SHP77 (cell line): Measurements from ENCODE around the gene RHBDD1.

ENCODE experiments used
- DNase-seq, 2 experiments: peaks; one replicate each; lab custom pipeline; 2025; lab: John Stamatoyannopoulos, UW

The RHBDD1 gene

DNA sequence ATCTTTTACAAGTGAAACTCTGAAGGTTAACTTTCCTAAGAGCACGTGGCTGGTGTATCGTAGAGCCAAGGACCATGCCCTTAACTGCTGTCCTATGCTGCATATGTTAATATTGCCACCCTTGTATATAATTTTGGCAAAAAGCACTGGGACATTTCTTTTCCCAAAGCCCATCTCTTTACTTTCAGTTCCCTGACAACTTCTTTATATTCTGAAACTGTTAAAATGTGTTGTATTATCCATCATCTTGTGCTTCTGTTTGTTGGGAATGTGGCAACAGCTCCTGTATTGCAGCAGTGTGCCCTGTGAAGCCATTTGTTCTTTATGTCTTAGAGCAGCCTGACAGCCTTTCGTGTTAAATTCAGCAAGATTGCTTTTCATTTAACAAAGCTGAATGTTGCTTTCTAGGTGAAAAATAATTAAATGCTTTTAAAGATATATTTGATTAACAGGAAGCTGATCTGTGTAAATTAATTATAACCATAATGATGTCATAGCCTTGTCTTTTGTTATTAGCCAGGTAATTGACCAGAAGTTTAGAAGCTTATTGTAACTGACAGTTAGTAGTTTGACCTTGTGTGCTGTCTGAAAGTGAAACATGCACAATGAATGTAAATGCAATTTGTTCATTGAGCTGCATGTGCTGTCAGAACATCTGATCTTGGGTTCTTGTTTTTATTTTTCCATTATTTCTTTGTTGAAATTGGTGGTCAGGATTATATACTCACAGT is 9.7 kb downstream of the RHBDD1 start:
- no peak for DNase-seq

DNA sequence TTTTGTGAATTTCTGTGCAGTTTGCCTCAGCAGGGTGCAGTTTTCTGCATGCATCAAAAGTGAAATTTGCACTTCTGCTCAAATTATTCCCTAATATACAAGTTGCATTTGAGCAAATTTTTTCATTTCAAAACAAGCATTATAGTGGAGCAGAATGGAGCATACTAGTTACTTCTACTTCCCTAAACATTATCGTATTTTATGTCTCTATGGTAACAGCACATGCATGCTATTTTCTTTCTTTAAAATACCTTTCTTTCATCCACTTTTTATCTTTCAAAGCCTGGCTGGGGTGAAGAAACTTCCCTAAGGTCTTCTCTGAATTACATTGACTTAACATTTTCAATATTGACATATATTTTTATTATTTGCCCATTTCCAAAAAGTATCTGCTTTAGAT is 11.2 kb downstream of the RHBDD1 start:
- no peak for DNase-seq

DNA sequence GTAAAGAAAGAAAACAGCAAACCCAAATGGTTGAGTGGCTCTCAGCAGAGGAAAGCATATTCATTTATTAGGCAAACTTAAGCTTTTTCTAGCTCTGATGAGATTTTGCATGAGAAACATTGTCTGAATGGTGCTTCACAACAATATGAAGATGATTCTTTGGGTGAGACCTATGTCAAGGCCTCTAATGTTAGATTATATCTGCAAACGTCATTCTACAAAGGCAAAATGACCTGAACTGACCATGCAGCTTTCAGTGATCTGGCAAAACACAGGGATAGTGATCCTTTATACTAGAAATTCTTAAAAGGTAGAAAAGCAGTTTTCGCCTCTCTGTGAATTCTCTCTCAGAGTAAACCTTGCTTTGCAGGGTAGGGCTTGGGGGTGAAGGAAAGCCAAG is 11.7 kb downstream of the RHBDD1 start:
- no peak for DNase-seq

DNA sequence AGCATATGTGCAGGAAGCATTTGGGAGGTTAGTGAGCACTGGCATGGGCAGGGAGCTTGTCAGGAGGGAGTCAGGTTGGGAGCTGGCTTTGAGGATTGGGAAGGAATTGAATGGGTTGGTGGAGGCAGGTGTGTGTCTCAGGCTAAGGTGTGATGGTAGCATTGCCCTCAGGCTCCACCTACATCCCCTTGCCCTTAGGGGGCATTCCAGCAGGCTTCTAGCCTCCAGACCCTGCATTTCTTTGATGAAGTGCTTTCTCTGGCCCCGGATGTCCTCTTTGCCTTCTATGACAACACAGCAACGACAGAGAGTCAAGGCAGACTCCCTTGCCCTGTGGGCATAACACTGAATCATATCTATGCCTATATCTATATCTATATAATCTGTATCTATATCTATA is 13.5 kb downstream of the RHBDD1 start:
- no peak for DNase-seq

DNA sequence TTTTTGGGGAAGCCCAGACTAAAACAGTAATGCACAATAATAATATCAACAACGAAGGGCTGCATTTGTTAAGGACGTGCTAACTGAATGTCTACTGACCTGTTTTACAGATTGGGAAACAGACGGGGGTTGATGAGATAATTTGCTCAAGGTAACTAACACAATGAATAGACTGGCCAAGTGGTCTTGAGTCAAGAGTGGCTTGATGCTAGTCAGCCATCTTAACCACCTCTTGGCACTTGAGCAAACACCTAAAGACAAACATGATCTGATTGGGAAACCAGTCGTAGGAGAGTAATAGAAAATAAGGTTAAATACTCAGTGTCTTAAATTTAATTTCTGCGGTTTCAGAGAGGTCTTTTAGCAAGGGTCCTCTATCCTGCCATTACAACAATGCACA is 14.2 kb downstream of the RHBDD1 start:
- DNase-seq, result no peak

DNA sequence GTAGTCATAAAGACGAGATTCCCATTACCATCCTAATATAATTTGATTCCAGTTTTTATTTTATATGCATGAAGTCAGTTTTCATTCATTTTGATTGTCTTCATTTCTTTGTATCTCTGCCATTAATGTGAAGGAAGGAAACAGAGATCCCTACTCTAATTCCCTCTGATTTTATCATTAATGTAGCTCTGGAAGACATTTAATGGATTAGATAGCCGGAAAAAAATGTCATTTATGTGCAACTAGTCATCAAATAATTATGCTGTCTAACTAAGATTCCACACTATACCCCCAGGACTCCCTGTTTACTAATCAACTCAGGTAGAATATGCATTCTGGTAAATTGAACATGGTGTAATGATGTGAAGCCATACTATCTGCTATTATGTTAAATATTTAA is 19.9 kb downstream of the RHBDD1 start:
- DNase-seq, result no peak

DNA sequence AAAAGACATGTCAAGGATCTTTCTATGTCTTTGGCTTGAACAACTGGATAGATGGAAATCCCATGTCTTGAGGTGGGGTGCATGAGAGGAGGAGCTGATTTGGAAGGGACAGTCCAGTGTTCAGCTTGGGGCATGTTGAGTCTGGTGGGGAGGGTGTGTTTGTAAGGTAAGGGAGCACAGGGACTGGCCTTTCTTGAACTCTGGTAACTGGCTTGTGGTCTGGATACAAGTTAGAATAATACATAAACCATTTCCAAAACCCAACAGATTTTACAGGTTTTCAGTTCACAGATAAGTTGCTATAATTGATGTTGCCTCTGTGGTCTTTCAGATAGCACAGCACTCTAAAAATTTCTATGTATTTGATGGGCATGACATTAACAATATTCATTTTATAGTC is 24.2 kb downstream of the RHBDD1 start:
- no peak for DNase-seq

DNA sequence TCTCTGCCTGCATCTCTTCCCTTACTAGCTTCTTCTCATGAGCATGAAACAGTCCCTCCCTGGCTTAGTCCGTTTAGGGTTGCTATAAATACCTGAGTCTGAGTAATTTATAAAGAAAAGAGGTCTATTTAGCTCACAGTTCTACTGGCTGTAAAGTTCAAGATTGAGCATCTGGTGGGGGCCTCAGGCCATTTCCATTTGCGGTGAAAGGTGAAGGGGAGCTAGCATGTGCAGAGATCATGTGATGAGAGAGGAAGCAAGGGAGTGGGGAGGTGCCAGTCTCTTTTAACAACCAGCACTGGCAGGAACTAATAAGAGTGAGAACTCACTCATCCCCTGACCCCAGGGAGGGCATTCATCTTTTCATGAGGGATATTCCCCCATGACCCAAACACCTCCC is 26.8 kb downstream of the RHBDD1 start:
- DNase-seq, result no peak

DNA sequence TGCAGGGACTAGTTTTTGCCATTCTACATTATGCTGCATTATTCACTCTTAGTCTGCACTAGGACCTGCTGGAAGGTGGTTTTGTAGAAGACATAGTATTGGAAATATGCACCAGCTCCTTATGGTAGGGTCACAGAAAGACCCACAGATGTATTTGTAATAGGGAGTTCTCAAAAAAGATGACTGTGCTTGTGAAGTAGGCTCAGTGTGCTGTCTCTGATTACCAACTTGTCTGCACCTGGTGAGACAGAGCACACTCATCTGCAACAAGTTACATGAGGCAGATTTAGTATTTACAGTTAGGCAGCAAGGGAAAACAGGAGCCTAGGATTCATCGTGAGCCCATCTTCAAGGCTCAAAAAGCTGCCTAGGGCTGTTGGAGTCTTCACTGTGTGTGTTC is 29.4 kb downstream of the RHBDD1 start:
- no peak for DNase-seq

DNA sequence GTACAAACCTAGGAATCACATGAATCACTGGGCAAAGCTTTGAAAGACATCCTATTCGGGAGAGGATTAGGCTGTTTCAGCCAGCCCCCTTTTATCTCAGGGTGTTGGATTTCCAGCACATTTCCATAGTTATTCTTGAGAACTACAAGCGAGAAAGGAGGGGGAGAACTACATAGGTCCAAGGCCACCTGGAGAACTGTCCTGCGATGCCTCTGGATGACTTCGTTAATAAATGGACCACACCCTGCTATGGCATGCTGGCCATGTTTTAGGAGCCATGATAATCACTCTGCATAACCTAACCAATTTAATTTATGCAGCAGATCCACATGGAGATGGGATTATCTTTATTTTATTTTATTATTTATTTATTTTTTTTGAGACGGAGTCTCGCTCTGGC is 29.9 kb downstream of the RHBDD1 start:
- DNase-seq, result no peak

DNA sequence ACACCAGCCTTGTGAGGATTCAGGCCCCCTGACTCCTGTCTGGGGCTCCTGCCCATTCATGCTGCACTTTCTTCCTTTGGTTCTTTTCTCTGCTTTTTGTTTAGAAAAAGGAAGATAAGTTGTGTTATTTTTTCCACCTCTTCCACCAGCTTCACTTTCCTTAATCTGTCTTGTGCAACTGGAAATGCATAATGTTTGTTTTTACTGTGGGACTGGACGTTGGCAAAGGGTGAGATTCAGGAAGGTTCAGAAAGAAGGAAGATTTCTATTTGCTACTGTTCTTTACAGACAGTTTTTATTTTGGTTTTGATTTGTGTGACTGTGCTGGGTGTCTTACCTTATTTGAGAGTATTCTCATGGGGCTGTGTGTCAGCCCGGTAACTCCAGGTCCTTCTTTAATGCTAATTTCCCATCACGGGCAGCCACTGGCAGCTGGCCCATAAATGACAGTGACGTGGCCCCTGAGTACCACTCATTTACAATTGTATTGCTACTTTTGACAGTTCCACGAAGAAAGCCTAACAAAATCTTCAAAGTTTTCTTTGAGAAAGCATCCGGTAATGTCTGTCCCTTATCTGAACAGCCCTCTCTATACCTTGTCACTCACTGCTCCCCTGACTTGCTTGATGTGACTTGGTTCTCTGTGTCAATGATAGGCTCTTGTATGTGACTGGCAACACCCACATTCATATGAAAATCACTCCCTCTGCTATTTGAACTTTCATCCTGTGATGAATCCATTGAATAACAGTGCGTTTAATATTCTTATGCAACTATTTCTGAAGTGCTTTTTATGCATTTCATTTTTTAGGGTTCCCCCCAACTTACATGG is 32.7 kb downstream of the RHBDD1 start:
- no peak for DNase-seq

DNA sequence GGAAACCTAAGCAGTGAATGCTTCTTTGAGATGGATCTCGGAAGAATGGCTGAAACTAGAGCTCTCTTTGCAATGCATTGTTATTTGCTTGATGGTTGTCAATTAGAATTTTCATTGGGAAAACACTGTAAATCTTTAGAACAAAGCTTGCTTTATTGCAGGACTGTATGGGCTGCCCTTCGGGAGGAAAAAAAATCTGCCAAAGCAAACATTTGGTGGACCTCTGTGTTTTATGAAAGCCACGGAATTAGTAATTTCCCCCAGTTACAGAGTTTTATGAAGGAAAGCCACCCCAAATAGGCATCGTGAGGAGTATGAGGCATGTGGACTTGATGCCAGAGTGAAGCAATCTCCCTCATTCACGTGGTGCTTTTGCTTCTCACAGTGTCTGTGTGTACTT is 33.5 kb downstream of the RHBDD1 start:
- DNase-seq, result no peak

DNA sequence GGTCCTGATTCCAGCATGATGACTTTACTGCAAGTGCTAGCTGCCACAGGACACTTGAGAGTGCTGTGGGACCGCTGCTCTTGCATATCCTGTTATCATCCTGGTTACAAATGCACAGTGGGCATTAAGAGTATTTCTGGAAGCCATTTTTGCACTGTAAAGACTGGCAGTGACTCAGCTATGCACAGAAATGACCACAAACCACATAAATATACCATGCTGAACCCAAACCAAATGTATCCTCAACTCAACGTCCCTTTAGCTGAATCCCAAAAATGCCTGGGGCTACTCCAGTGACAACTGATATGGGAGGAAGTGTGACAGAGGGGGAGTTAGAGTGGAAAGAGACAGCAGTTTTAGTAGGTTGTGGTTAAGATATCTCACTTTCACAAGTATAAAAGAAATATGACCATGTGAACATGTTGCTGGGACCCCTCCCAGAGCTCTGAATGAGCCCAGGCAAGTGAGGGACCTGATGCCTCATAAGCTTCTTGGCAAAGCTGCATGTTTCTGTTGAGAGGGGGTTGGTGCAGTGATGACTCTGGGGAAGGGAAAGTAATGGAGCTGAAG is 37.3 kb downstream of the RHBDD1 start:
- DNase-seq, result no peak

DNA sequence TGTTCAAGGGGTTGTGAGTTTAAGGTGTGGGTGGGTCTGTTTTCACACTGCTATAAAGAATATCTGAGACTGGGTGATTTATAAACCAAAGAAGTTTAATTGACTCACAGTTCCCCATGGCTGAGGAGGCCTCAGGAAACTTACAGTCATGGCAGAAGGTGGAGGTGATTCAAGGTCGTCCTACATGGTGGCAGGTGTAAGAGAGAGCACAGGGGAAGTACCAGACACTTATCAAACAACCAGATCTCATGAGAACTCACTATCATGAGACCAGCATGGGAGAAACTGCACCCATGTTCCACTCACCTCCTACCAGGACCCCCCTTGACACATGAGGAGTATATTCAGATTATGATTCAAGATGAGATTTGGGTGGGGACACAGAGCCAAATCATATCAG is 38.0 kb downstream of the RHBDD1 start:
- DNase-seq, result no peak

DNA sequence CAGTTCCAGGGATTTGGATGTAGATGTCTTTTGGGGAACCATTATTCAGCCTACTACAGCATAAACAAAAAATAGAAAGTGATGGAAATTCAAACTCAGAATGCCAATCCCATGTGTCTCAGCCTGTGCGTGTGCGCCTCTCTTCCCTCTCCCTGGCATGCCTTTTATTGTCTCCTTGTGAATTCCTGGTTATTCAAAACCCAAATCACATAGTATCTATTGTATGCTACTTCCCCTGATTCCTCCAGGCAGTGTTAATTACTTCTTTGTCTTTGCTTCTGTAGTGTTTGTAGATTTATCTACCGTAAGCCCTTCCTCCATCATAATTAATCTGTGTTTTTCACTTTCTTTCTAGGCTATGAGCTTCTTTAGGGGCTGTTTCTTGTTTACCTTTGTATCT is 38.9 kb downstream of the RHBDD1 start:
- no peak for DNase-seq

DNA sequence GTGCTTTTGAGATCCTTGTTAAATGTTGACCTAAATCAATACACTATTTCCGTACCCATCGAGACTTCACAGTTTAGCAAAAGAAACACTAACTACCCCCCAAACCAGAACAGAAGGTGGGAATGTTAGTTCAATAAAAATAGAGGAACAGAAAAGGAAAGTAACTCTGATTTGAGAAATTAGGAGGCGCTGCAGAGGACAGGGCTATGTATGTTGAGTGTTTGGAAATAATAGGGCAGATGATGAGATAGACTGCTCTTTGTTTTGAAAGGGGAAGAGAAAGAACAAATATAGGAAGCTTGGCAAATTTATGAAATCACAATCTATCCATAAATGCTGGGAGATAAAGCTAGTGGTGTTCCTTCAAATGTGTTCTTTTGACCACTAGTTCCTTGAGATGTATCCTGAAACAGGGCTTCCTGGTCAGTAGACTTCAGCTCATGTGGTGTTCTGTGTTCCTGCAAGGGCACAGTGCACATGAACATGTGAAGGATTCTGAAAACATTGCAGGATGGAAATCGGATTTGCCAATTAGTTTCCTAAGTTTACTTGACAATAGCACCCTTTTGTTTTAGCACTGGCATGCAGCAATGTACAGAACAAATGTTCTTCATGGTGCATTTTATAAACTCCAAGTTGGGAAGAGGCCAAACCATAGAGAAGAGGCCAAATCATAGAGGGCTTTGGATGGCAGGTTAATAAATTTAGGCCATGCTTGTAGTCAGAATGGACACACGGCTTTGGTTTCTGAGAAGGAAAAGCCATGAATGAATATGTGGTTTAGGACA is 39.8 kb downstream of the RHBDD1 start:
- DNase-seq, result no peak

DNA sequence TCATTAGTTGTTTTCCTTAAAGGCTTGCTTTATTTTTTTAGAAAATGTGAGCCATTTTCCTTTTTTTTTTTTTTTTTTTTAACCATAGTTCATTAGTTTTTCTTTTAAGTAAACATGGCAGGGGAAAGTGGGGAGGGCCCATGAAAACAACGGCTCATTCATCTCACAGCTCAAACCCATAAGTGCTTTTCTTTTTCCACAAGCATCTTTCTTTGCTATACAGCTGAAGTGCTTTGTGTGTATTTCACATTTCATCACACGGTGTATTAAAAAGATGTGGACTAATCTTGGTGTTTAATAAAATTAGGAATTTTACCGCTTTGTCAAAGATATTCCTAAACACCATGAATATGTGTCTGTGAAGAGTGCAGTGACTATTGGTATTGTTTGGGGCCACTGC is 41.6 kb downstream of the RHBDD1 start:
- no peak for DNase-seq

DNA sequence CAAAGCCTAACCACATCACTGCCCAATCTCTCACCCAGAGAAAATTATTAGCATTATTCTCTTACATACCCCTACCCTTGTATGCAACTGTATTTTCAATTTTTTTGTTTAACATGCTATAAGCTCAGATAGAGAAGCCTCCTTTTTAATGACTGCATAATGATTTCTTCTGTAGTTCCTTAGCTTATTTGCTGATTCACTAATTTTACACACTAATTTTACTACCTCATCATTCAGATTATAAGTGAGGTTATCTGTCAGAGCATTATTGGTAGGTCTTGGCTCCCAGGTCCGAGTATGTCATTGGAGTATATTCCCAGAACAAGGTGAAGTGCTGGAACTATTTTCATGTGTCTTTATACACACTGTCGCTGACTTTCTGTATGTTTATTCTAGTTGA is 45.4 kb downstream of the RHBDD1 start:
- DNase-seq, result no peak

DNA sequence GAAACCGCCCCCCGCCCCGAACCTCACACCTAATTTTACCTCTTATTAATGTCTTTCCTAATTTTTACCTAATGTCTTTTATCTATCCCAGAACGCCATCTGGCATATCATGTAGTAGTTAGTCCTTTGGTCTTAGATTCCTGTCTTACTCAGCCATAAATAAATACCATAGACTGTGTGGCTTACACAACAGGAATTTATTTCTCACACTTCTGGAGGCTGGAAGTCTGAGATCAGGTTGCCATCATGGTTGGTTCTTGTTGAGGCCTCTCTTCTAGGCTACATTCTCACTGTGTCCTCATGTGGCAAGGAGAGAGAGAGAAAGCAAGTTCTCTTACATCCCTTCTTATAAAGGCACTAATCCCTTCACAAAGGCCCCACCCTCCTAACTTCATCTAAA is 46.8 kb downstream of the RHBDD1 start:
- DNase-seq, result no peak

DNA sequence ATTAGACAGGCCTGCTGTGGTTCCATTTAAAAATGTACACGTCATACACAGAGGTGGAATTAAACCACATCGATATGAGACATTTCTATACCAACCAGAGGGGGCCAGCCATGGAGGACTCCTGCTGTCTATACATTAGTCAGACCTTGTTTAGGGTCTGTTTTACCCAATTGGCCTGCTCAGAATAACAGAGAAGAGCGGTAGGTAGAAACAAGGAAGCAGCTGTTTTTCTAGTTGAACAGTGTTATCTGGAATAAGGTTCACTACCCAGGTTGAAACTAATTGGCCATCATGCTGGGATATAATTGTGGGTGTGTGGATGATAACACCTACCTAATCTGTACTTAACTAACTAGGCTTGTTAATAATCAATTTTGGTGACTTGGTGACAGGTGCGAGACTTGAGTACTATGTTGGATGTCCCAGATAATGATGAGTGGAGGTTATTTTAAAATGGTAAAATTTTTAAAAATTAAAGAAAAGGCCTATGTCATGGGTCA is 47.5 kb downstream of the RHBDD1 start:
- DNase-seq, result no peak

DNA sequence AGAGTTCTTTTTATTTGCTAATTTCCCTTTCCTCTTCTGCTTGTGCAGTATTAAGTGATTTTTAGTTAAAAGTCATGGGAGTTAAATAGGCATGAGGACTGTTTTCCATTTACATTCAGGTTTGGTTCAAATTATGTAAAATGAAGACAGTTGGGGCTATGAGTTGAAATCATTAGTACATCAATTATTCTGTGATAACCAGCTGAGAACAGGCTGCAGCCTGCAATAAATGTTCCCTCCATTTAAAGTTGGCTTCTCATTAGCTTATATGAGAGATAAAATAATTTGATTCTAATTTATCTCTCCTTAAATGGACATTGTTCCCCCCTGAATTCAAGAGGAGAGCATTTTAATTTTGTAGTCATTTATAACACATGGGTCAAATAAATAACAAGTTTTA is 48.3 kb downstream of the RHBDD1 start:
- no peak for DNase-seq

DNA sequence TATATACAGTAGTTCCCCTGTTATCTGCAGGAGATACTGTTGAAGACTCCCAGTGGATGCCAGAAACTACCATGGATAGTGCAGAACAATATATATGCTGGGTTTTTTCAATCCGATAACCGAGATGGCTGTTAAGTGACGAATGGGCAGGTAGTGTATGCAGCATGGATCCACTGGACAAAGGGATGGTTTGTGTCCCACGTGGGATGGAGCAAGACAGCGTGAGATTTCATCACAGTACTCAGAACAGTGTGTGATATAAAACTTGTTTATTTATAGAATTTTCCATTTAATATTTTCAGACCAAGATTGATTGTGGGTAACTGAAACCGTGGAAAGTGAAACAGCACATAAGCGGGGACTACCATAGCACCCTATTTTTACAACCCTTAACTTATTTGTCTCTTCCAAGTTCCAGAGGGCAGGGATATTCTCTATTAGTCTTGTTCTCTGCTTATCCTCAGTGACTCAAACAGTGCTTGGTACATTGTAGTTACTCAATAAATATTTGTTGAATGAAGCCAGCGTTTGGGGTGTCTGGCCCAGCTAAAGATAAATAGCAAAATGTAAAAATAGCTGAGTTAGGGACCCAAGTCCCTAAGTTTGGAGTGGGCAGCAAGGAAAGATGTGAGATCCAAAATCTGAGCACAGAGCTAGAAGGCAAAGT is 50.0 kb downstream of the RHBDD1 start:
- no peak for DNase-seq
